Activated CD4-positive, alpha-beta T cell treated with anti-CD3 and anti-CD28 coated beads for 36 hours (primary cell): ENCODE results near the gene STK39. TPM values are rescaled to one million over a fixed set of nuclear protein-coding genes. Genes with fewer than 3 reads are reported as not detected.

Experiments
- ATAC-seq: fragments of 200-7000 bp; cut with Tn5 transposase; one replicate; pipeline ENCODE4 v1.10.0; 2021; ENCODE audit warnings: mild to moderate bottlenecking, moderate library complexity
- CTCF ChIA-PET: fragments of 350-600 bp; sonication (Branson Sonifier 250); formaldehyde crosslinking; loops from one replicate; lab custom pipeline; 2021; ENCODE audit warnings: antibody characterized with exemption; lab: Charles Lee
- POLR2A ChIA-PET: fragments of 350-600 bp; sonication (Branson Sonifier 250); formaldehyde crosslinking; loops from one replicate; lab custom pipeline; 2021; ENCODE audit warnings: antibody characterized with exemption, inconsistent platforms; lab: Charles Lee
- DNase-seq: peaks from one replicate; pipeline ENCODE4 v3.0.0-alpha.2; 2020
- H3K27ac Mint-ChIP-seq: one replicate; pipeline ENCODE4 v1.8.0; 2021; ENCODE audit warnings: mixed read lengths
- H3K27me3 Mint-ChIP-seq: one replicate; pipeline ENCODE4 v1.8.0; 2021; ENCODE audit warnings: mixed read lengths
- H3K36me3 Mint-ChIP-seq: one replicate; pipeline ENCODE4 v1.8.0; 2021; ENCODE audit warnings: low read depth, mixed read lengths
- H3K4me1 Mint-ChIP-seq: one replicate; pipeline ENCODE4 v1.8.0; 2021; ENCODE audit warnings: mixed read lengths
- H3K4me3 Mint-ChIP-seq: one replicate; pipeline ENCODE4 v1.8.0; 2021; ENCODE audit warnings: mild to moderate bottlenecking, moderate library complexity, mixed read lengths
- H3K9me3 Mint-ChIP-seq: one replicate; pipeline ENCODE4 v1.8.0; 2021; ENCODE audit warnings: low read depth, mixed read lengths
- intact Hi-C, 2 experiments: fragments of 100-400 bp; cut with DNase I in 1 of 2; cut with micrococcal nuclease in 1 of 2; formaldehyde crosslinking; loops; one replicate each; pipeline versions ENCODE4 v1.14.2 to v1.15.1; 2022 to 2024; cut with DNase I, micrococcal nuclease
- total RNA-seq, 2 experiments: library from RNA; stranded (reverse); gene quantifications; one replicate each; pipeline ENCODE4 v1.2.3, GENCODE V29; 2021

Gene STK39
- total RNA-seq, 2 experiments from 2014 or later = 42.1 to 44.5 TPM

DNA sequence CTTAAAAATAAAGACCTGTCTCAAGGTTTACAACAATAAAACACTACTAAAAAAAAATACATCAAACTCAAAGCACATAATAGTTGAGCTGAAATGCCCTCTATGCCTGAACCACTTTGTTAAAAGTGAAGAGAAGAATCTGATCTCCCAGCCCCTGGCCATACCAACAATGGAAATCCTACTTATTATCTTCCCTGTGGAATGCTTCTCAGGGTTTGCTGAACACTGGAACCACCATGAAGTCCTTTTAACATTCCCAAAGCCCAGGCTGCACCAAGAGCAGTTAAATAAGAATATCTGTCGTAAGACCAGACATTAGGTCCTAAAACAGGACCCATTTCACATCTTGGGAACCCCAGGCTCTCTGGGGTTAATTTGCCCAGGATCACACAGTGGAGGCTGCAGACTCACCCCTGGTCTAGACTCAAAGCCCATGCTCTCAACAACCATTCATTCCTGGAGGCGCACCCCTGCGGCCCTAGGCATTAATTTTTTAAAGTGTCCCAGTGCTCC is 285.8 kb downstream of the STK39 start:
- Mint-ChIP-seq H3K9me3 (no peaks in the 10 kb centered on the region), H3K36me3 (peaks cover 29% of the 10 kb centered on the region)
- DNase-seq = no peak

DNA sequence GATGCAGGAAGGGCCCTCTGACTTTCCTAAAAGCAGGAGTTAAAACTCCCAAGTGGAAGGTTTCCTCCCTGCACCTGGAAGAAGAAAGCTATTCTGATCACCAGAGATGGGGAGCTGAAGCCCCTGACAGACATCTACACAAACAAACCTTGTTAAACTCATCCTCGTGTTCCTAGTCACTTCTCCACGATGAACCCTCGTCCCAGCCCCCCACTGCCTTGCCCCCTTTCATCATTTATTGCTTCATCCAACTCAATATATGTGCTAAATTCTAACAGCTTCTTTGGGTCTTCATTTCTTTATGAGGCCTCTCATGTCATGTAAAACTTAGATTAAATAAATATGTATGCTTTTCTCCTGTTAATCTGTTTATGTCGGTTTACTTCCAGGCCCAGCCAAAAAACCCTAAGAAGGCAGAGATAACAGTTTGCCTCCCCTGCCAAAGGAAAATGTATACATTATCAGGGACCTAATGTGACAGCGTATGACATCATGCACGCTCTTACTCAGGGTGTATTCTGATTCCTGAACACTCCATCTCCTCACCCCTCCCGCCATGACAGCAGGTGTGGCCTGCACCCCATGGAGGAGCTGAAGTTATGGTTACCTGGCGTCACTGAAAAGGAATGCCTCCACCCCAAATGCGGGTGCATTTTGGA is 287.2 kb downstream of the STK39 start:
- DNase-seq = no peak
- no peak overlapping the region for H3K27ac Mint-ChIP-seq
- no peaks in the 10 kb centered on the region for H3K9me3 Mint-ChIP-seq
- no peaks in the 10 kb centered on the region for H3K27me3 Mint-ChIP-seq
- no peak for ATAC-seq
- H3K4me3 Mint-ChIP-seq = no peak overlapping the region
- H3K36me3 Mint-ChIP-seq = peaks cover 28% of the 10 kb centered on the region
- ChIA-PET CTCF (interaction anchor here (0.6 kb wide), 1 partner anchor 417 kb away, joined by 3 read pairs; no protein-coding TSS in a partner anchor), POLR2A (no interaction called here)
- H3K4me1 Mint-ChIP-seq = no peaks in the 10 kb centered on the region
- intact Hi-C loops = no loop called here

More for the DNA sequence above, 285.8 kb downstream of the STK39 start:
- no peak overlapping the region for H3K27ac Mint-ChIP-seq
- H3K27me3 Mint-ChIP-seq = no peaks in the 10 kb centered on the region
- intact Hi-C loops = no loop called here
- H3K4me3 Mint-ChIP-seq = no peak overlapping the region
- ATAC-seq = no peak
- CTCF ChIA-PET = interaction anchor here (0.6 kb wide), 1 partner anchor 167 kb away, joined by 3 read pairs; no protein-coding TSS in a partner anchor
- peaks cover 8% of the 10 kb centered on the region for H3K4me1 Mint-ChIP-seq
- POLR2A ChIA-PET = no interaction called here

GRCh38 chr2:167957662-167958061 is 289.7 kb downstream of the STK39 start:
- ChIA-PET POLR2A (no interaction called here), CTCF (no interaction called here)
- peaks cover 18% of the 10 kb centered on the region for H3K36me3 Mint-ChIP-seq
- H3K27me3 Mint-ChIP-seq = no peaks in the 10 kb centered on the region
- intact Hi-C loops = no loop called here
- ATAC-seq (no peak), DNase-seq (no peak)
- H3K4me1 Mint-ChIP-seq = no peaks in the 10 kb centered on the region
- H3K4me3 Mint-ChIP-seq = no peak overlapping the region
- H3K27ac Mint-ChIP-seq = no peak overlapping the region
- no peaks in the 10 kb centered on the region for H3K9me3 Mint-ChIP-seq

DNA sequence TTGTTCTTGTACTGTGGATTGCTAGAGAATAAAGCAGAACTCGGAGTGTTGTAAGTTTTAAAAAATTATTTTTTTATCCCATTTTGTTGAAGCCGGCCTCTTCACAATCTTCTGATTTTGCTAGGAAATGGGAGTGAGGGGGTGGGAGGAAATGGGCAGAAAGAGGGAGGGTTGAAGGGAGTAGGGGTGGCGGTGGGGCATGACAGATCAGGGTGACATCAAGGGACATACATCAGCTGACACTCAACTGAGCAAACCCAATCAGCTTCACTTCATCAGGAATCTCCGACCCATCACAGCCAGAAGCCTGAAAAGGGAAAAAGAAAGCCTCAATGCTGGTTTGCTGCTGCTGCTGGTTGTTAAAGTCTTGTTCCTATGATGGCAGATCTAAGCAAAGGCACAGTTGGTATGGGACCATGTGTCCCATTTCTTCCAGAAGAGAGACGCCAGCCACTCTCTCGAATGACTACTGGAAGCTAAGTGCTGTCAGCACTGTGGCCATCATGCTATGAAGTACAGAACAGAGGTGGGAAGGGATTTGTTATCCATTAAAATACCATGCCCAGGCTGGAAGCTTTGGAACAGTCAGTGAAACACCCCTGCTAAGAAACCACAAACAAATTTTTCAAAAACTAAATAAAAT is 292.0 kb downstream of the STK39 start:
- ATAC-seq (no peak), DNase-seq (no peak)
- intact Hi-C loops = no loop called here
- Mint-ChIP-seq H3K4me3 (no peak overlapping the region), H3K27me3 (no peaks in the 10 kb centered on the region), H3K27ac (no peak overlapping the region), H3K9me3 (peaks cover 1% of the 10 kb centered on the region), H3K36me3 (peaks cover 18% of the 10 kb centered on the region), H3K4me1 (no peaks in the 10 kb centered on the region)
- ChIA-PET CTCF (no interaction called here), POLR2A (no interaction called here)

DNA sequence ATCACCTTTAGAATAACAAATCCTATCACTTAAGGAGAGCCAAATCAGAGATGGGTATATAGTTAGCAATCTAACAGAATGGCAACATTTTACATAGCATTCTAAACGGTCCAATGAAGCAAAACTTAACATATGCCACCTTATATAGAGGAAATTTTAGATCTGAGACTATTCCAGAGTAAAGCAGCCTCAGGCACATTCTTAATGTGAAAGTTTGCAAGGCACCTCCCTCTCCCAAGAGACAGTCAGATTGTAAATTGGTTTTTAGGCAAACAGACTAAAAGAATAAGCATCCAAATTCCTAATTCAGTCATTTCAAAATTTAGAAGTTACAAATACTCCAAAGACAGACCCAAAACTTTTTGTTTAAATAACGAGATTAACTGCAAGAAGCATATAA is 292.9 kb downstream of the STK39 start:
- H3K4me1 Mint-ChIP-seq = no peaks in the 10 kb centered on the region
- intact Hi-C loops = no loop called here
- peaks cover 15% of the 10 kb centered on the region for H3K36me3 Mint-ChIP-seq
- H3K9me3 Mint-ChIP-seq = peaks cover 4% of the 10 kb centered on the region
- ATAC-seq (no peak), DNase-seq (no peak)
- ChIA-PET POLR2A (no interaction called here), CTCF (no interaction called here)
- no peak overlapping the region for H3K4me3 Mint-ChIP-seq
- H3K27me3 Mint-ChIP-seq = no peaks in the 10 kb centered on the region
- H3K27ac Mint-ChIP-seq = no peak overlapping the region

DNA sequence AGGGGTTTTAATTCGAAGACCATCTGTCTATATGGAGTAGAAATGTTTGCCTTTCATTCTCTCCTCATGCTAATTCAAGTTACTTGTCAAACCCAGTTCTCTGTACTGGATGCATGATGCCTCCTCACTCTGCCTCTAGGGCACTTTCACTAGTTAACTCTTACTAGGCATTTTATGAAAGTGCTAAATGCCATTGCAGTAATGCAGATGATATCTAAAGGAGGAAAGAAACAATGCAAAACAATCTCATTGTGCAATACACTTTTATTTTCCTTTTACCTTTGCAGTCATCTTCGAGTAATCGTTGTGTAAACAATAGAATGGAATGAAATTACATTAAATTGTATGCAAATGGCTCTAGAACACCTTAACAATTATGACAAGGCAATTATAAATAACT is 293.6 kb downstream of the STK39 start:
- Mint-ChIP-seq H3K27me3 (no peaks in the 10 kb centered on the region), H3K9me3 (peaks cover 5% of the 10 kb centered on the region), H3K27ac (no peak overlapping the region), H3K36me3 (peaks cover 15% of the 10 kb centered on the region), H3K4me3 (no peak overlapping the region), H3K4me1 (no peaks in the 10 kb centered on the region)
- ChIA-PET POLR2A (no interaction called here), CTCF (no interaction called here)
- DNase-seq = no peak
- intact Hi-C loops = no loop called here
- no peak for ATAC-seq

- H3K4me1 Mint-ChIP-seq = no peaks in the 10 kb centered on the region
- H3K36me3 Mint-ChIP-seq = peaks cover 11% of the 10 kb centered on the region
- H3K27me3 Mint-ChIP-seq = no peaks in the 10 kb centered on the region
- POLR2A ChIA-PET = no interaction called here
- no peak for DNase-seq
- H3K9me3 Mint-ChIP-seq = peaks cover 5% of the 10 kb centered on the region
- CTCF ChIA-PET = no interaction called here
- H3K4me3 Mint-ChIP-seq = no peak overlapping the region
- ATAC-seq = no peak
- intact Hi-C loops = no loop called here
- no peak overlapping the region for H3K27ac Mint-ChIP-seq
Measured at GRCh38 chr2:167950571-167950970, 296.8 kb downstream of the STK39 start.

GRCh38 chr2:167946441-167946841 is 301.0 kb downstream of the STK39 start:
- H3K9me3 Mint-ChIP-seq = peaks cover 3% of the 10 kb centered on the region
- no peak overlapping the region for H3K4me3 Mint-ChIP-seq

GRCh38 chr2:167945660-167946368 is 301.6 kb downstream of the STK39 start:
- Mint-ChIP-seq H3K27me3 (no peaks in the 10 kb centered on the region), H3K4me1 (no peaks in the 10 kb centered on the region), H3K9me3 (peaks cover 3% of the 10 kb centered on the region), H3K4me3 (no peak overlapping the region), H3K36me3 (no peaks in the 10 kb centered on the region), H3K27ac (no peak overlapping the region)
- no peak for ATAC-seq
- ChIA-PET POLR2A (interaction anchor here (0.6 kb wide), 1 partner anchor 55 kb away, joined by 3 read pairs; no protein-coding TSS in a partner anchor), CTCF (interaction anchor here (0.7 to 1.2 kb wide), 2 partner anchors 11 to 173 kb away, joined by 3 read pairs; no protein-coding TSS in a partner anchor)
- intact Hi-C loops = no loop called here
- DNase-seq = no peak

More at GRCh38 chr2:167946441-167946841, 301.0 kb downstream of the STK39 start:
- H3K36me3 Mint-ChIP-seq = peaks cover 3% of the 10 kb centered on the region
- POLR2A ChIA-PET = no interaction called here
- CTCF ChIA-PET = interaction anchor here (1.2 kb wide), 1 partner anchor 12 kb away, joined by 3 read pairs; no protein-coding TSS in a partner anchor
- DNase-seq (no peak), ATAC-seq (no peak)
- no peaks in the 10 kb centered on the region for H3K27me3 Mint-ChIP-seq
- no peak overlapping the region for H3K27ac Mint-ChIP-seq
- no peaks in the 10 kb centered on the region for H3K4me1 Mint-ChIP-seq
- intact Hi-C loops = no loop called here

GRCh38 chr2:167944825-167945659 is 302.4 kb downstream of the STK39 start:
- DNase-seq (no peak), ATAC-seq (no peak)
- no peak overlapping the region for H3K27ac Mint-ChIP-seq
- peaks cover 3% of the 10 kb centered on the region for H3K9me3 Mint-ChIP-seq
- intact Hi-C loops = no loop called here
- H3K4me3 Mint-ChIP-seq = no peak overlapping the region
- no peaks in the 10 kb centered on the region for H3K4me1 Mint-ChIP-seq
- CTCF ChIA-PET = interaction anchor here (0.7 to 1.2 kb wide), 3 partner anchors 10 to 174 kb away, joined by 3 to 4 read pairs (median 3); no protein-coding TSS in a partner anchor
- POLR2A ChIA-PET = interaction anchor here (0.6 kb wide), 1 partner anchor 54 kb away, joined by 3 read pairs; no protein-coding TSS in a partner anchor
- no peaks in the 10 kb centered on the region for H3K36me3 Mint-ChIP-seq
- H3K27me3 Mint-ChIP-seq = peaks cover 2% of the 10 kb centered on the region

DNA sequence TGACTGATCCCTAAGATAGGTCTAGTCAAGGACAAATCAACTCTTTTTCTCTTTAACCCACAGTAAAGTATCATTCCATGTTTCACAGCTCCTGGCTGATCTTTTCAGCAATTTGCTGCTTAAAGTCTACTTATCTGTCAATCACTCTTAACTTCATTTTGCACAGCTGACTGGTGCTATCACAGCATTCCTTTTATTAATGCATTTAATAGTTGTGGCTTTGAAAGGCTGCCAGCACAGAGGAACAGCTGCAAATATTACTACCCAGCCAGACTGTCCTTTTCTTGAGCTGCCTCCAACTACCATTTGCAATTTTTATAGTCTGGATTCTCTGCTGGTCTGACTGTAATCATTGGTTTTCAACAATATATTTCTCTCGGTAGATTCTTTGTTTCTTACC is 303.5 kb downstream of the STK39 start:
- no peak for ATAC-seq
- H3K4me3 Mint-ChIP-seq = no peak overlapping the region
- H3K27ac Mint-ChIP-seq = no peak overlapping the region
- no peaks in the 10 kb centered on the region for H3K4me1 Mint-ChIP-seq
- intact Hi-C loops = no loop called here
- H3K36me3 Mint-ChIP-seq = no peaks in the 10 kb centered on the region
- no peak for DNase-seq
- ChIA-PET CTCF (no interaction called here), POLR2A (no interaction called here)
- no peaks in the 10 kb centered on the region for H3K9me3 Mint-ChIP-seq
- peaks cover 6% of the 10 kb centered on the region for H3K27me3 Mint-ChIP-seq
